Adrenal gland (tissue), 5 donors: ENCODE data around the gene STK11IP.

ENCODE experiments used
- CTCF ChIP-seq, 6 experiments: fragments of 450-650 bp in 4 of 6; fragments of 200-600 bp in 2 of 6; sonication (generic) in 1 of 6; IDR thresholded peaks; 1 replicate in 5 of 6; 2 replicates in 1 of 6; pipeline versions ENCODE4 v1.5.1 to v1.8.0; 2016 to 2021; ENCODE audit warnings: antibody characterized with exemption in 6 of 6, mild to moderate bottlenecking in 2 of 6, moderate library complexity in 1 of 6
- POLR2A ChIP-seq, 2 donors: fragments of 450-650 bp; IDR thresholded peaks; one replicate each; pipeline ENCODE4 v1.6.1; 2017; ENCODE audit warnings: antibody characterized with exemption in 2 of 2, mild to moderate bottlenecking in 2 of 2, moderate library complexity in 1 of 2
- donor health status: DM: no; HTN: no; CAD: no.

DNA sequence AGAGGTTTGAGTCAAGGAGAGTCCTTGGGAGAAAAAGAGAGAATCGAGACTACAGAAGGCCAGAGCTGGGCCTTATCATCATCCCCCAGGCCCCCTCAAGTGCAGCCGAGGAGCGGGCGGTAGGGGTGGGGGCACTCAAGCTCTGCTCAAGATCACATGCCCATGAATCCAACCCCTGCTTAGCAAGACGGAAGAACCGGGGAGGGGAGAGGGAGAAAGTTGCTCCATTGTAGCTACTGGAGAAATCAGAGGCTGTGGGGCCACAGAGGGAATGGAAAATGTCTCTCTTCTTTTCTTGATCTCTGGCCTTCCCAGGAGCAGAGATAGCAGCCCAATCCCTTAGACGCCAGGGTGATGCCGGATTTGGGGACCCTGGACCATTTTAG is 44.4 kb downstream of the STK11IP start:
- no peak for TF ChIP-seq POLR2A (IDR thresholded peaks at IDR 0.05)
- TF ChIP-seq CTCF (IDR thresholded peaks at IDR 0.05), result no peak
